ENCODE measurements around the gene RFX3.

- TF ChIP-seq CTCF (IDR thresholded peaks at IDR 0.05; ENCODE audit: borderline replicate concordance, extremely low read depth, low read length, poor library complexity, severe bottlenecking) (no peak), EZH2 (IDR thresholded peaks at IDR 0.05; ENCODE audit: borderline replicate concordance, low read depth, low read length, severe bottlenecking) (no peak)
Measured at GRCh38 chr9:3241290-3241689, 284.5 kb downstream of the RFX3 start.
